H9 (cell line): ENCODE results near the gene ASMTL. TPM values are rescaled to one million over a fixed set of nuclear protein-coding genes. Genes with fewer than 3 reads are reported as not detected.

Experiments used
- DNase-seq: peaks from one replicate; pipeline ENCODE4 v3.0.0-alpha.2; 2017
- H2AFZ ChIP-seq: one replicate; pipeline ENCODE4 v1.6.1; 2013; ENCODE audit warnings: mild to moderate bottlenecking, low read length, control low read depth, moderate library complexity
- H2AK5ac ChIP-seq: 2 replicates; pipeline ENCODE4 v1.6.1; 2013; ENCODE audit warnings: low read length, control low read depth, mixed read lengths; ENCODE audit not compliant: insufficient read length
- H2BK120ac ChIP-seq: one replicate; pipeline ENCODE4 v1.6.1; 2013; ENCODE audit warnings: low read depth, mild to moderate bottlenecking, low read length, control low read depth, inconsistent platforms; ENCODE audit not compliant: poor library complexity, severe bottlenecking
- H2BK12ac ChIP-seq: 2 replicates; pipeline ENCODE4 v1.6.1; 2013; ENCODE audit warnings: low read length, control low read depth, mixed read lengths, low read depth; ENCODE audit not compliant: insufficient read length
- H2BK15ac ChIP-seq: 2 replicates; pipeline ENCODE4 v1.6.1; 2013; ENCODE audit warnings: low read depth, low read length, control low read depth
- H2BK20ac ChIP-seq: one replicate; pipeline ENCODE4 v1.6.1; 2013; ENCODE audit warnings: low read depth, mild to moderate bottlenecking, low read length, control low read depth, inconsistent platforms; ENCODE audit not compliant: poor library complexity, severe bottlenecking
- H2BK5ac ChIP-seq: 2 replicates; pipeline ENCODE4 v1.6.1; 2013; ENCODE audit warnings: low read length, control low read depth, mixed read lengths; ENCODE audit not compliant: insufficient read length
- H3K14ac ChIP-seq: 2 replicates; pipeline ENCODE4 v1.6.1; 2013; ENCODE audit warnings: low read length, control low read depth; ENCODE audit not compliant: insufficient read depth
- H3K18ac ChIP-seq: 2 replicates; pipeline ENCODE4 v1.6.1; 2013; ENCODE audit warnings: low read depth, mild to moderate bottlenecking, mixed read lengths, low read length, control low read depth; ENCODE audit not compliant: insufficient read length
- H3K23ac ChIP-seq: 2 replicates; pipeline ENCODE4 v1.6.1; 2013; ENCODE audit warnings: low read length, control low read depth, mixed read lengths, low read depth; ENCODE audit not compliant: insufficient read length
- H3K23me2 ChIP-seq: 2 replicates; pipeline ENCODE4 v1.6.1; 2013; ENCODE audit warnings: low read depth, mild to moderate bottlenecking, mixed read lengths, low read length, control low read depth; ENCODE audit not compliant: insufficient read length, poor library complexity, severe bottlenecking
- H3K27ac ChIP-seq: 2 replicates; pipeline ENCODE4 v1.5.1; 2013; ENCODE audit warnings: low read length, control low read depth, mixed read lengths, low read depth; ENCODE audit not compliant: insufficient read length
- H3K27me3 ChIP-seq: 2 replicates; pipeline ENCODE4 v1.6.1; 2013; ENCODE audit warnings: low read length, control low read depth, inconsistent platforms; ENCODE audit not compliant: insufficient read depth
- H3K4ac ChIP-seq: 2 replicates; pipeline ENCODE4 v1.6.1; 2013; ENCODE audit warnings: low read depth, mild to moderate bottlenecking, control low read depth, inconsistent platforms, low read length, moderate library complexity
- H3K4me1 ChIP-seq: 2 replicates; pipeline ENCODE4 v1.6.1; 2013; ENCODE audit warnings: low read length, control low read depth, inconsistent platforms; ENCODE audit not compliant: insufficient read depth
- H3K4me2 ChIP-seq: 2 replicates; pipeline ENCODE4 v1.6.1; 2013; ENCODE audit warnings: low read length, control low read depth, mixed read lengths; ENCODE audit not compliant: insufficient read length, insufficient read depth
- H3K56ac ChIP-seq: 2 replicates; pipeline ENCODE4 v1.6.1; 2013; ENCODE audit warnings: low read depth, mild to moderate bottlenecking, mixed read lengths, low read length, control low read depth; ENCODE audit not compliant: insufficient read length
- H3K79me1 ChIP-seq: 2 replicates; pipeline ENCODE4 v1.6.1; 2013; ENCODE audit warnings: low read depth, mild to moderate bottlenecking, moderate library complexity, low read length, control low read depth, inconsistent platforms; ENCODE audit not compliant: insufficient read depth, poor library complexity, severe bottlenecking
- H3K79me2 ChIP-seq: 2 replicates; pipeline ENCODE4 v1.6.1; 2013; ENCODE audit warnings: low read length, control low read depth, inconsistent platforms; ENCODE audit not compliant: insufficient read depth
- H3K9ac ChIP-seq: 2 replicates; pipeline ENCODE4 v1.6.1; 2013; ENCODE audit warnings: low read length, control low read depth, mixed read lengths; ENCODE audit not compliant: insufficient read length; ENCODE audit errors: extremely low read depth
- H3K9me3 ChIP-seq: one replicate; pipeline ENCODE4 v1.6.1; 2013; ENCODE audit warnings: low read depth, low read length, inconsistent platforms; ENCODE audit not compliant: control insufficient read depth
- H3T11ph ChIP-seq: one replicate; pipeline ENCODE4 v1.6.1; 2013; ENCODE audit warnings: mild to moderate bottlenecking, low read length, control low read depth, inconsistent platforms
- H4K20me1 ChIP-seq: one replicate; pipeline ENCODE4 v1.6.1; 2013; ENCODE audit not compliant: control insufficient read depth, insufficient read length, insufficient read depth
- H4K5ac ChIP-seq: 2 replicates; pipeline ENCODE4 v1.6.1; 2013; ENCODE audit warnings: low read depth, mild to moderate bottlenecking, mixed read lengths, low read length, control low read depth; ENCODE audit not compliant: insufficient read length
- H4K8ac ChIP-seq: replicated peaks from 2 replicates; pipeline ENCODE4 v1.6.1; 2013; ENCODE audit warnings: low read length, control low read depth, mixed read lengths, low read depth; ENCODE audit not compliant: insufficient read length
- H4K91ac ChIP-seq: 2 replicates; pipeline ENCODE4 v1.6.1; 2013; ENCODE audit warnings: low read depth, mild to moderate bottlenecking, moderate library complexity, mixed read lengths, low read length, control low read depth; ENCODE audit not compliant: insufficient read length
- H3K27ac Mint-ChIP-seq, 3 experiments: 2 replicates in 2 of 3; 3 replicates in 1 of 3; pipeline ENCODE4 v1.8.0; 2020 to 2021; ENCODE audit warnings: mixed read lengths in 3 of 3, mild to moderate bottlenecking in 1 of 3, moderate library complexity in 1 of 3
- H3K27me3 Mint-ChIP-seq: 2 replicates; pipeline ENCODE4 v1.8.0; 2021; ENCODE audit warnings: low read depth, mild to moderate bottlenecking, moderate library complexity, mixed read lengths
- H3K36me3 Mint-ChIP-seq, 3 experiments: 2 replicates in 2 of 3; 3 replicates in 1 of 3; pipeline ENCODE4 v1.8.0; 2020 to 2021; ENCODE audit warnings: low read depth in 3 of 3, mixed read lengths in 3 of 3; ENCODE audit not compliant: insufficient read depth in 1 of 3
- H3K4me1 Mint-ChIP-seq, 2 experiments: 2 replicates each; pipeline ENCODE4 v1.8.0; 2020; ENCODE audit warnings: mixed read lengths in 2 of 2
- H3K4me3 Mint-ChIP-seq, 2 experiments: 2 replicates in 1 of 2; 3 replicates in 1 of 2; pipeline ENCODE4 v1.8.0; 2020 to 2021; ENCODE audit warnings: mild to moderate bottlenecking in 2 of 2, mixed read lengths in 2 of 2, moderate library complexity in 1 of 2
- H3K9me3 Mint-ChIP-seq, 2 experiments: 2 replicates in 1 of 2; 3 replicates in 1 of 2; pipeline ENCODE4 v1.8.0; 2020; ENCODE audit warnings: mild to moderate bottlenecking in 2 of 2, mixed read lengths in 2 of 2, moderate library complexity in 1 of 2
- CTCF ChIP-seq: fragments of 200-600 bp; sonication (generic); conservative IDR thresholded peaks from 3 replicates; pipeline ENCODE4 v1.8.0; 2021; ENCODE audit warnings: antibody characterized with exemption, mild to moderate bottlenecking
- WGBS: extraction: QIAGEN DNeasy Blood & Tissue Kit; methylation state at CpG from one replicate; pipeline ENCODE4 v1.1.7; 2013; ENCODE audit warnings: missing lambda C conversion rate, low lambda C conversion rate, mixed read lengths; ENCODE audit not compliant: insufficient read length; ENCODE audit errors: extremely low coverage; 5-methylcytosine and 5-hydroxymethylcytosine counted together
- total RNA-seq: library from RNA; stranded (reverse); gene quantifications from 2 replicates; pipeline ENCODE4 v1.2.1, GENCODE V29; 2021

Gene ASMTL
- total RNA-seq, 1 experiment from 2014 or later, result 59.8 TPM

GRCh38 chrX:1420371-1420770 lies 32.3 kb downstream of the ASMTL start:
- Histone ChIP-seq H3K23ac (no peak overlapping the region), H4K8ac (no peak overlapping the region), H3K27me3 (no peaks in the 10 kb centered on the region), H2BK12ac (no peak overlapping the region), H4K20me1 (no peaks in the 10 kb centered on the region), H3K79me2 (no peaks in the 10 kb centered on the region), H3K56ac (no peak overlapping the region), H3K9me3 (peaks cover 26% of the 10 kb centered on the region), H2AFZ (no peak overlapping the region), H4K5ac (no peak overlapping the region), H3K4ac (no peak overlapping the region), H2BK15ac (no peak overlapping the region), H2BK120ac (no peak overlapping the region), H3K4me2 (no peak overlapping the region), H4K91ac (no peak overlapping the region), H2AK5ac (no peak overlapping the region), H3K9ac (no peak overlapping the region), H3K4me1 (no peaks in the 10 kb centered on the region), H3K27ac (no peak overlapping the region), H2BK20ac (no peak overlapping the region), H3K14ac (no peak overlapping the region), H3K18ac (no peak overlapping the region), H3K23me2 (no peaks in the 10 kb centered on the region), H3T11ph (no peak overlapping the region), H3K79me1 (no peaks in the 10 kb centered on the region), H2BK5ac (no peak overlapping the region)
- TF ChIP-seq CTCF, result no peak
- Mint-ChIP-seq H3K27ac (peak overlapping the region in 2 of 3 experiments; percentile 52 to 68; a peak in 3 of 7 replicates), H3K27me3 (peaks cover 5% of the 10 kb centered on the region), H3K9me3 (peaks cover 33 to 37% of the 10 kb centered on the region in 2 experiments), H3K4me3 (no peak overlapping the region), H3K4me1 (peaks cover 9 to 12% of the 10 kb centered on the region in 2 experiments), H3K36me3 (peaks cover 55 to 56% (median 55%) of the 10 kb centered on the region in 3 experiments)
- no peak for DNase-seq
- no CpG with 5 or more reads among the region's 14 CpGs for WGBS
